Adrenal gland (tissue), 12 donors: ENCODE results near the gene ROBO2. TPM values are rescaled to one million over a fixed set of nuclear protein-coding genes. Genes with fewer than 3 reads are reported as not detected.

Source experiments
- DNase-seq, 7 donors: peaks; one replicate each; pipeline ENCODE4 v3.0.0-alpha.2; 2019 to 2020
- H3K27ac ChIP-seq, 5 donors: fragments of 200-600 bp; sonication (generic) in 4 of 5; 1 replicate in 3 of 5; 2 replicates in 2 of 5; pipeline versions ENCODE4 v1.5.1 to v1.8.0; 2016 to 2020; ENCODE audit warnings: mild to moderate bottlenecking in 1 of 5
- H3K27me3 ChIP-seq: fragments of 200-600 bp; 2 replicates; pipeline ENCODE4 v1.8.0; 2021
- H3K36me3 ChIP-seq, 2 donors: fragments of 200-600 bp; replicated peaks in 1 of 2; 1 replicate in 1 of 2; 2 replicates in 1 of 2; pipeline versions ENCODE4 v1.5.1 to v1.8.0; 2018 to 2022
- H3K4me1 ChIP-seq, 2 donors: fragments of 200-600 bp; replicated peaks in 1 of 2; 1 replicate in 1 of 2; 2 replicates in 1 of 2; pipeline versions ENCODE4 v1.5.1 to v1.8.0; 2018 to 2021
- H3K4me3 ChIP-seq, 4 donors: fragments of 200-600 bp; sonication (generic) in 3 of 4; one replicate each; pipeline ENCODE4 v1.5.1; 2016 to 2018
- H3K9me3 ChIP-seq, 3 donors: fragments of 200-600 bp; sonication (generic) in 1 of 3; replicated peaks in 1 of 3; 1 replicate in 2 of 3; 2 replicates in 1 of 3; pipeline versions ENCODE4 v1.5.1 to v1.8.0; 2016 to 2021
- POLR2A ChIP-seq, 2 donors: fragments of 450-650 bp; IDR thresholded peaks; one replicate each; pipeline ENCODE4 v1.6.1; 2017; ENCODE audit warnings: antibody characterized with exemption in 2 of 2, mild to moderate bottlenecking in 2 of 2, moderate library complexity in 1 of 2
- WGBS, 4 donors: extraction: QIAGEN DNeasy Blood & Tissue Kit in 2 of 4; methylation state at CpG; one replicate each; pipeline versions ENCODE4 v1.1.5 to v1.1.7; 2013 to 2017; 5-methylcytosine and 5-hydroxymethylcytosine counted together
- intact Hi-C, 2 donors: fragments of 100-400 bp; cut with DNase I; formaldehyde crosslinking; loops; one replicate each; pipeline versions ENCODE4 v1.14.1 to v1.15.0; 2022 to 2023
- polyA plus RNA-seq, 3 donors: library from polyadenylated mRNA; stranded (reverse); fragments of 200-250 nt in 2 of 3; fragments of 350-450 nt in 1 of 3; fragmentation: Illumina TruSeq in 1 of 3; extraction: RNeasy Lipid Tissue Mini Kit (QIAGEN cat#74804) in 1 of 3; gene quantifications; one replicate each; pipeline ENCODE4 v1.2.3, GENCODE V29; 2013 to 2014
- total RNA-seq, 9 donors: library from RNA; depleted of rRNA in 4 of 9; stranded (reverse); fragments of >200 nt in 4 of 9; fragments of 120-200 nt in 1 of 9; fragmentation: NEBNext Ultra II Directional in 1 of 9; extraction: Animal tissue kit (Norgen Biotek cat#: 25700) in 1 of 9; gene quantifications; one replicate each; pipeline versions ENCODE4 v1.1.0 to v1.2.4, GENCODE V29; 2013 to 2023
- TF ChIP-seq, protein P1 (sequence below), 6 experiments: fragments of 450-650 bp in 4 of 6; fragments of 200-600 bp in 2 of 6; sonication (generic) in 1 of 6; IDR thresholded peaks; 1 replicate in 5 of 6; 2 replicates in 1 of 6; pipeline versions ENCODE4 v1.5.1 to v1.8.0; 2016 to 2021; ENCODE audit warnings: antibody characterized with exemption in 6 of 6, mild to moderate bottlenecking in 2 of 6, moderate library complexity in 1 of 6
- donor health status: healthy with polysubstance abuse.
- donor health status: Bipolar disorder and iron deficiency.
- donor health status: DM: yes; HTN: yes; CAD: no.
- donor health status: DM: no; HTN: no; CAD: no.
- donor health status: DM: no; HTN: no; CAD: no.
- donor health status: DM: yes; HTN: yes; CAD: no.

Gene ROBO2
- total and polyA plus RNA-seq, 12 donors: 0.30 to 9.9 (median 2.5) TPM; not detected in 1

DNA sequence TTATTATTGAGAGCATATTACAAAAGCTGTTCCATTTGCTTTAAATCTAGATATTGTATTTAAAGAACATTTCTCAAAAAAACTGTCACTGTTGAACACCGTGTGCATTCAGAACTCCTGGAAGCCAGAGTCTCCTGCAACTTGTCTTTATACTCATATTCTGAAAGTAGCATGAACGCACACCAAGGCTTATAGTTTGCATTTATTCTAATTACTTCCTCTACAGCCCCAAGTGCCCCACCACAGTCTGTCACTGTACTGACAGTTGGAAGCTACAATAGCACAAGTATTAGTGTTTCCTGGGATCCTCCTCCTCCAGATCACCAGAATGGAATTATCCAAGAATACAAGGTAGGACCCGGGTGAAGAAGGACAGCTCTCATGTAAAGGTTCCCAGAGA, 537.4 kb downstream of the ROBO2 start:
- H3K27me3 ChIP-seq: no peaks in the 10 kb centered on the region
- no peaks in the 10 kb centered on the region for H3K9me3 ChIP-seq
- 67 to 75% (median 69%) methylated on average over 3 of the region's 3 CpGs for WGBS, 4 donors
- intact Hi-C loops: no loop called here
- H3K4me3 ChIP-seq: no peak overlapping the region
- no peaks in the 10 kb centered on the region for H3K4me1 ChIP-seq
- no peak for DNase-seq
- no peaks in the 10 kb centered on the region for H3K36me3 ChIP-seq
- no peak overlapping the region for H3K27ac ChIP-seq
- TF ChIP-seq, protein P1, sequence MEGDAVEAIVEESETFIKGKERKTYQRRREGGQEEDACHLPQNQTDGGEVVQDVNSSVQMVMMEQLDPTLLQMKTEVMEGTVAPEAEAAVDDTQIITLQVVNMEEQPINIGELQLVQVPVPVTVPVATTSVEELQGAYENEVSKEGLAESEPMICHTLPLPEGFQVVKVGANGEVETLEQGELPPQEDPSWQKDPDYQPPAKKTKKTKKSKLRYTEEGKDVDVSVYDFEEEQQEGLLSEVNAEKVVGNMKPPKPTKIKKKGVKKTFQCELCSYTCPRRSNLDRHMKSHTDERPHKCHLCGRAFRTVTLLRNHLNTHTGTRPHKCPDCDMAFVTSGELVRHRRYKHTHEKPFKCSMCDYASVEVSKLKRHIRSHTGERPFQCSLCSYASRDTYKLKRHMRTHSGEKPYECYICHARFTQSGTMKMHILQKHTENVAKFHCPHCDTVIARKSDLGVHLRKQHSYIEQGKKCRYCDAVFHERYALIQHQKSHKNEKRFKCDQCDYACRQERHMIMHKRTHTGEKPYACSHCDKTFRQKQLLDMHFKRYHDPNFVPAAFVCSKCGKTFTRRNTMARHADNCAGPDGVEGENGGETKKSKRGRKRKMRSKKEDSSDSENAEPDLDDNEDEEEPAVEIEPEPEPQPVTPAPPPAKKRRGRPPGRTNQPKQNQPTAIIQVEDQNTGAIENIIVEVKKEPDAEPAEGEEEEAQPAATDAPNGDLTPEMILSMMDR (IDR thresholded peaks at IDR 0.05): no peak
- no peak for TF ChIP-seq POLR2A (IDR thresholded peaks at IDR 0.05)

DNA sequence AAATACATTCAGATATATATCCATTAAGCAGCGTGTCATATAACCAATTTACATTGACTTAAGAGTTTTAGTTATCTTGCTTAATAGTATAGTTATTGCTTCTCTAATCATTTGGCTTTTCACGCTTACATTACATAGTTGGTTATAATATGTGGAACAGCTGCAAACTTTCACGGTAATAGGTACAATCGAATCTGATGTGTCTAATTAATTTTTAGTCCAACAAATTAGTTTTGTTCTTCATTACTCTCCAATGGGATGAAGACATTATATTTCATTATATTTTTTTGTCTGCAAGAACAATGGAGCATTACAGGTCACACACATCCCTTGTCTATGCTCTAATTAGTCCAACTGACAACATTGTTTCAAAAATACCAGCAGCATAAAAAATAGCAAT, 546.3 kb downstream of the ROBO2 start:
- WGBS, 4 donors: 85 to 92% (median 88%) methylated on average over 4 of the region's 4 CpGs
- Histone ChIP-seq H3K36me3 (no peaks in the 10 kb centered on the region), H3K4me1 (no peaks in the 10 kb centered on the region), H3K27ac (no peak overlapping the region), H3K27me3 (no peaks in the 10 kb centered on the region), H3K4me3 (no peak overlapping the region), H3K9me3 (no peaks in the 10 kb centered on the region)
- DNase-seq: no peak
- TF ChIP-seq, protein P1 (IDR thresholded peaks at IDR 0.05): no peak
- TF ChIP-seq POLR2A (IDR thresholded peaks at IDR 0.05): no peak
- intact Hi-C loops: no loop called here

DNA sequence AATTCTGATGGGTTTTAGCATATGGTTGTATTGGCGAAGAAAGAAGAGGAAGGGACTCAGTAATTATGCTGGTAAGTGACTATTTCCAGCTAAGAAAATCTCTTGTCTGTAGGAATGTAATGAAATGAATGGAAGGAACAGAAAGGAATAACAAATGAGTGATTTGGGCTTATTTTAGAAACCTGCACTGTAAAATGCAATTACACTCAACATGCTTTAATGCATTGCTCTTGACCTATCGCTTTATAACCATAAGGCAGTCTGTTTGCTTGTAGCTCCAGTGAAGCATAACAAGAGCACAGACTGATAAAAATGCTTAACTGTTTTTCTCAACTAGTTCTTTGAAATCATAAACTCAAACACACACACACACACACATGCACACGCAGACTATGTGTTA, 549.0 kb downstream of the ROBO2 start:
- Histone ChIP-seq H3K4me1 (no peaks in the 10 kb centered on the region), H3K27ac (no peak overlapping the region), H3K36me3 (no peaks in the 10 kb centered on the region), H3K27me3 (no peaks in the 10 kb centered on the region), H3K4me3 (no peak overlapping the region), H3K9me3 (no peaks in the 10 kb centered on the region)
- 87 to 94% (median 89%) methylated on average over 3 of the region's 3 CpGs for WGBS, 4 donors
- intact Hi-C loops: no loop called here
- TF ChIP-seq, protein P1 (IDR thresholded peaks at IDR 0.05): no peak
- no peak for TF ChIP-seq POLR2A (IDR thresholded peaks at IDR 0.05)
- DNase-seq: no peak

DNA sequence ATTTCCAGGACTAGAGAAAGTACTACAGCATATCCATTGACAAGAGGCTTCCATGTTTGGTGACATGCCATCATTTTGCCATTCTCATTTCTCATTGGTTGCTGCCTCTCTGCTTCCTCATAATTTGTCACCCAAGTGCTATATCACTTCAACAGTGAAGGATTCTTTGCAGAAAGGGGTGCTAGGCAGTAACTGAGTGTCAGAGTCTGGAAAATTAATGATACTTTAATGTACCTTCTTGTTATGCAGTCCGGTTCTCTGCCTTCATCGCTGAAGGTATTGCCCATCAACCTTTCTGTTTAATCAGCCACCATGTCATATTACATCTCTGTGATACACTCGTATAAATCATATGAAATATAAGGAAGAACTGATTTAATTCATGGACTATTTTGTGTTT, 550.3 kb downstream of the ROBO2 start:
- no peaks in the 10 kb centered on the region for H3K36me3 ChIP-seq
- intact Hi-C loops: no loop called here
- H3K4me3 ChIP-seq: no peak overlapping the region
- H3K27ac ChIP-seq: no peak overlapping the region
- no peak for TF ChIP-seq POLR2A (IDR thresholded peaks at IDR 0.05)
- TF ChIP-seq, protein P1 (IDR thresholded peaks at IDR 0.05): no peak
- WGBS, 4 donors: 82 to 90% (median 89%) methylated on average over 3 of the region's 3 CpGs
- H3K27me3 ChIP-seq: no peaks in the 10 kb centered on the region
- DNase-seq: no peak
- H3K4me1 ChIP-seq: no peaks in the 10 kb centered on the region
- H3K9me3 ChIP-seq: no peaks in the 10 kb centered on the region
